Measurements from ENCODE around the gene DNAJB13.

Gene DNAJB13

DNA sequence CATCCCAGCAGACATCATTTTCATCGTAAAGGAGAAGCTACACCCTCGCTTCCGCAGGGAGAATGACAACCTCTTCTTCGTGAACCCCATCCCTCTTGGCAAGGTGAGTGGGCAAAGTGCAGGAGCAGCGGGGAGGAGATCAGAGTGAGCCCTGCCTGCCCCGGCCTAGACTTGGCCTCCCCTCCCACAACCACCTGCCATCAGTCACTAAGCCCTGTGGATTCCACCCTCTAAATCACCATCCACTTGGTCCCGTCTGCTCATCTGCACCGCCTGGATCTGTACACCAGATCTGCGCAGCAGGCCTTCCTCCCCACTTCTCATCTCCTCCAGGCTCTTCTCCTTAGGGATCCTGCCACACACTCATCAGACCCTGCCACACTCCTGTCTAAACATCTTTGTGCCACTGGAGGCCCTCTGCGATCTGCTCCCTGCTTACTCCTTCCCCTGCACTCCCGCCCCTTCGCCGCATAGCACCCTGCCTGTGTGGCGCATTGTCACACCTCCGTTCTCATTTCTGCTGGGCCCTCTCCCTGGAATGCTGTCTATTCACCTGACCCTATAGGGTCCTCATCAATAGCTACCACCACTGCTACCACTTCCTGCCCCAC, 17.6 kb downstream of the DNAJB13 start:
- no peaks in the 10 kb centered on the region for H4K20me1 ChIP-seq (ENCODE audit: insufficient read depth, low read length)
- no peaks in the 10 kb centered on the region for H3K9me3 ChIP-seq (replicated peaks; ENCODE audit: insufficient read depth, low read length)
- no peaks in the 10 kb centered on the region for H3K36me3 ChIP-seq (replicated peaks; ENCODE audit: insufficient read depth, low read length)
- H3F3A ChIP-seq (ENCODE audit: insufficient read depth, low read length) = peaks cover 10% of the 10 kb centered on the region; the same call in 1 of the 2 replicates
- no peaks in the 10 kb centered on the region for H3K79me2 ChIP-seq (ENCODE audit: low read length)
- H3K27ac ChIP-seq (ENCODE audit: low read length) = no peak overlapping the region
- H3K4me3 ChIP-seq (ENCODE audit: low read length) = no peak overlapping the region
- DNase-seq = no peak
- no peak overlapping the region for H3K4me2 ChIP-seq (ENCODE audit: low read depth, low read length)
- H3K9ac ChIP-seq (ENCODE audit: low read length) = no peak overlapping the region
- H3K4me1 ChIP-seq (ENCODE audit: low read length) = peaks cover 9% of the 10 kb centered on the region
- H2AFZ ChIP-seq (ENCODE audit: low read length) = no peak overlapping the region
- H3K27me3 ChIP-seq (replicated peaks; ENCODE audit: insufficient read depth, low read length) = no peaks in the 10 kb centered on the region
- no peaks in the 10 kb centered on the region for H3K9me2 ChIP-seq (replicated peaks; ENCODE audit: insufficient read depth, low read length)
- no peak for TF ChIP-seq EZH2 (optimal IDR thresholded peaks at IDR 0.05; ENCODE audit: low read depth, low read length)
- TF ChIP-seq, protein P1, sequence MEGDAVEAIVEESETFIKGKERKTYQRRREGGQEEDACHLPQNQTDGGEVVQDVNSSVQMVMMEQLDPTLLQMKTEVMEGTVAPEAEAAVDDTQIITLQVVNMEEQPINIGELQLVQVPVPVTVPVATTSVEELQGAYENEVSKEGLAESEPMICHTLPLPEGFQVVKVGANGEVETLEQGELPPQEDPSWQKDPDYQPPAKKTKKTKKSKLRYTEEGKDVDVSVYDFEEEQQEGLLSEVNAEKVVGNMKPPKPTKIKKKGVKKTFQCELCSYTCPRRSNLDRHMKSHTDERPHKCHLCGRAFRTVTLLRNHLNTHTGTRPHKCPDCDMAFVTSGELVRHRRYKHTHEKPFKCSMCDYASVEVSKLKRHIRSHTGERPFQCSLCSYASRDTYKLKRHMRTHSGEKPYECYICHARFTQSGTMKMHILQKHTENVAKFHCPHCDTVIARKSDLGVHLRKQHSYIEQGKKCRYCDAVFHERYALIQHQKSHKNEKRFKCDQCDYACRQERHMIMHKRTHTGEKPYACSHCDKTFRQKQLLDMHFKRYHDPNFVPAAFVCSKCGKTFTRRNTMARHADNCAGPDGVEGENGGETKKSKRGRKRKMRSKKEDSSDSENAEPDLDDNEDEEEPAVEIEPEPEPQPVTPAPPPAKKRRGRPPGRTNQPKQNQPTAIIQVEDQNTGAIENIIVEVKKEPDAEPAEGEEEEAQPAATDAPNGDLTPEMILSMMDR (IDR thresholded peaks at IDR 0.05; ENCODE audit: low read length) = no peak

DNA sequence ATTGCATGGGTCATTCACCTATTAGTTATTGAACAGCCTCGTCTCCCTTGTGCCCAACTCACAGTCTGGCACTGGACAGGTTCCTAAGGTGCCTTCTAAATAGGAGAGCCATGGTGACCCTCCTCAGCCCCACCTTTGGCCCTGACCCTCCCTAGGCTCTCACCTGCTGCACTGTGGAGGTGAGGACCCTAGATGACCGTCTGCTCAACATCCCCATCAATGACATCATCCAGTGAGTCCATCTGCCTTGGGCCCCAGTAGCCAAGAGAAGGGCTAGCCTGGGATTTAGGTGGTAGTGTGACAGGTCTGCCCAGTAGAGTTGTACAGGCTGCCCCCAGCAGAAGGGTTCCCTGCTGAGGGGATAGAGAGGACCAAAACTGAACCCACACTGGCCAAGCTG, 18.3 kb downstream of the DNAJB13 start:
- H3K27ac ChIP-seq (ENCODE audit: low read length) = no peak overlapping the region
- no peaks in the 10 kb centered on the region for H3K79me2 ChIP-seq (ENCODE audit: low read length)
- TF ChIP-seq EZH2phosphoT487 (IDR thresholded peaks at IDR 0.05; ENCODE audit: low read length) = no peak
- TF ChIP-seq, protein P1 (IDR thresholded peaks at IDR 0.05; ENCODE audit: low read length) = no peak
- no peak for TF ChIP-seq EZH2 (optimal IDR thresholded peaks at IDR 0.05; ENCODE audit: low read depth, low read length)
- no peaks in the 10 kb centered on the region for H3K9me2 ChIP-seq (replicated peaks; ENCODE audit: insufficient read depth, low read length)
- H4K20me1 ChIP-seq (ENCODE audit: insufficient read depth, low read length) = no peaks in the 10 kb centered on the region
- no peaks in the 10 kb centered on the region for H3K9me3 ChIP-seq (replicated peaks; ENCODE audit: insufficient read depth, low read length)
- peaks cover 14% of the 10 kb centered on the region; the same call in 1 of the 2 replicates for H3F3A ChIP-seq (ENCODE audit: insufficient read depth, low read length)
- H3K9ac ChIP-seq (ENCODE audit: low read length) = no peak overlapping the region
- no peak overlapping the region for H3K4me3 ChIP-seq (ENCODE audit: low read length)
- H3K4me2 ChIP-seq (ENCODE audit: low read depth, low read length) = no peak overlapping the region
- peaks cover 11% of the 10 kb centered on the region for H3K4me1 ChIP-seq (ENCODE audit: low read length)
- no peaks in the 10 kb centered on the region for H3K27me3 ChIP-seq (replicated peaks; ENCODE audit: insufficient read depth, low read length)
- H3K36me3 ChIP-seq (replicated peaks; ENCODE audit: insufficient read depth, low read length) = no peaks in the 10 kb centered on the region
- DNase-seq = no peak
- H2AFZ ChIP-seq (ENCODE audit: low read length) = no peak overlapping the region

DNA sequence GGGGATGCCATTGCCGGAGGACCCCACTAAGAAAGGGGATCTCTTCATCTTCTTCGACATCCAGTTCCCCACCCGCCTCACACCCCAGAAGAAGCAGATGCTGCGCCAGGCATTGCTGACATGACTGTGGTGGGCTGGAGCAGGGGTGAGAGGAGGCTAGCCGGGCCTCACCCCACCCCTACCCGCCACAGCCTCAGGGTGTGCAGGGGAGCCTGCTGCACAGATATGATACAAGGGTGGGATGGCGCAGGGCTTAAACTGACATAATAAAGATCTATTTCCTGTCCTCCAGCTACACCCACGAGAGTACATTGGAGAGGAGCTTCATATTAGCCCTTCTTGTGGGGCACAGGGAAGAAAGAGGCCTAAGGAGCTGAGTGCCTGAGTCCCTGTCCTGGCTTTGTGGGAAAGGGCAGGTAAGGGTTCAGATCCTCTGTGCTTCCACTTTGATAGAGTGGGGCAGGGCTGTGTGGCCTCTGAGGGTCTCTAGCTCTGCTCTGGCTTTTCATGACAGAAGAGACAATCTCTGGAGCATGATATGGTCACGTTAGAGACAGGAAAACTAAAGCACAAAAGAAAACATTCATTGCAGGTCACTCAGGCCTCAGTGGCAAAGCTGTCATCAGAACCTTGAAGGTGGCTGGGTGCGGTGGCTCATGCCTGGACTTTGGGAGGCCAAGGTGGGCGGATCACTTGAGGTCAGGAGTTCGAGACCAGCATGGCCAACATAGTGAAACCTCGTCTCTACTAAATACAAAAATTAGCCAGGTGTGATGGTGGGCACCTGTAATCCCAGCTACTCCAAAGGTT, 19.4 kb downstream of the DNAJB13 start:
- Histone ChIP-seq H3K4me1 (ENCODE audit: low read length) (peaks cover 20% of the 10 kb centered on the region), H3K27me3 (replicated peaks; ENCODE audit: insufficient read depth, low read length) (no peaks in the 10 kb centered on the region), H2AFZ (ENCODE audit: low read length) (no peak overlapping the region), H3K9me3 (replicated peaks; ENCODE audit: insufficient read depth, low read length) (no peaks in the 10 kb centered on the region), H3K36me3 (replicated peaks; ENCODE audit: insufficient read depth, low read length) (no peaks in the 10 kb centered on the region), H4K20me1 (ENCODE audit: insufficient read depth, low read length) (no peaks in the 10 kb centered on the region), H3K27ac (ENCODE audit: low read length) (no peak overlapping the region), H3K9ac (ENCODE audit: low read length) (no peak overlapping the region), H3K79me2 (ENCODE audit: low read length) (no peaks in the 10 kb centered on the region), H3K9me2 (replicated peaks; ENCODE audit: insufficient read depth, low read length) (no peaks in the 10 kb centered on the region), H3K4me3 (ENCODE audit: low read length) (no peak overlapping the region), H3K4me2 (ENCODE audit: low read depth, low read length) (no peak overlapping the region), H3F3A (ENCODE audit: insufficient read depth, low read length) (peaks cover 25% of the 10 kb centered on the region; the same call in 1 of the 2 replicates)
- no peak for TF ChIP-seq EZH2phosphoT487 (IDR thresholded peaks at IDR 0.05; ENCODE audit: low read length)
- no peak for DNase-seq
